ENCODE data around the gene FAM53A.

DNA sequence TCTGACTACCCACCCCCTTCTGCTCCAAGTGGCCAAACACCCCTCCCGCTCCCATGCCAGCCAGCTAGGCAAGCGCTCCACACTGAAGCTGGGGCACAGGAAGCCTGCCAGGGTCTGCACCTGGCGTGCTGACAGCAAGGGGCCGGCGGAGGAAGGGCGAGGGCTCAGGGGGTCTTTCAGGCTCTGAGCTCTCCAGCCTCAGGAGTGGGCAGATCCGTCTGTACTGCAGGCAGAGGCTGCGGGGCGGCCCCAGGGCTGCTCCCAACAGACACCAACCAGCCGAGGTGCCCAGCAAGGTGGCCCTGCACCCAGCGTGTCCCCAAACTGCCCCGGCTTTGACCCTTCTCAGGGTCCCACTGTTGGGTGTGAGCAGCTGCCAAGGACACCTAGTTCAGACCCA is 14.8 kb downstream of the FAM53A start:
- TF ChIP-seq BHLHE40 (IDR thresholded peaks at IDR 0.05; ENCODE audit: borderline replicate concordance) (no peak), ELF4 (IDR thresholded peaks at IDR 0.05) (no peak), FOXM1 (IDR thresholded peaks at IDR 0.05; ENCODE audit: borderline replicate concordance) (no peak), ZNF384 (IDR thresholded peaks at IDR 0.05) (no peak), FOXK2 (IDR thresholded peaks at IDR 0.05) (no peak), NFRKB (IDR thresholded peaks at IDR 0.05) (no peak), ARNT (IDR thresholded peaks at IDR 0.05) (no peak)
